Nephron progenitor cell (in vitro differentiated cells): ENCODE data around the gene AP2M1.
A peak's percentile ranks its signal among the peaks of the same experiment; 100 is the strongest.

Source experiments
- DNase-seq: peaks from one replicate; pipeline ENCODE4 v3.0.0; 2021
- H3K27ac Mint-ChIP-seq: 2 replicates; pipeline ENCODE4 v1.8.0; 2021; ENCODE audit warnings: mild to moderate bottlenecking, moderate library complexity, mixed read lengths
- H3K27me3 Mint-ChIP-seq: 2 replicates; pipeline ENCODE4 v1.8.0; 2021; ENCODE audit warnings: mild to moderate bottlenecking, low read depth, mixed read lengths; ENCODE audit not compliant: poor library complexity
- H3K36me3 Mint-ChIP-seq: 2 replicates; pipeline ENCODE4 v1.8.0; 2021; ENCODE audit warnings: low read depth, mixed read lengths
- H3K4me1 Mint-ChIP-seq: 2 replicates; pipeline ENCODE4 v1.8.0; 2021; ENCODE audit warnings: mixed read lengths
- H3K4me3 Mint-ChIP-seq: 2 replicates; pipeline ENCODE4 v1.8.0; 2021; ENCODE audit warnings: mild to moderate bottlenecking, moderate library complexity, mixed read lengths
- H3K9me3 Mint-ChIP-seq: 2 replicates; pipeline ENCODE4 v1.8.0; 2021; ENCODE audit warnings: mild to moderate bottlenecking, moderate library complexity, mixed read lengths
- TF ChIP-seq, protein P1 (sequence below): fragments of 200-600 bp; sonication (generic); IDR thresholded peaks from 2 replicates; pipeline ENCODE4 v1.5.0; 2021; ENCODE audit warnings: antibody characterized with exemption

Gene AP2M1

GRCh38 chr3:184230603-184231528 lies 56.2 kb downstream of the AP2M1 start:
- no peaks in the 10 kb centered on the region for H3K9me3 Mint-ChIP-seq
- H3K27me3 Mint-ChIP-seq = peaks cover 92% of the 10 kb centered on the region
- DNase-seq = peak; percentile 37

DNA sequence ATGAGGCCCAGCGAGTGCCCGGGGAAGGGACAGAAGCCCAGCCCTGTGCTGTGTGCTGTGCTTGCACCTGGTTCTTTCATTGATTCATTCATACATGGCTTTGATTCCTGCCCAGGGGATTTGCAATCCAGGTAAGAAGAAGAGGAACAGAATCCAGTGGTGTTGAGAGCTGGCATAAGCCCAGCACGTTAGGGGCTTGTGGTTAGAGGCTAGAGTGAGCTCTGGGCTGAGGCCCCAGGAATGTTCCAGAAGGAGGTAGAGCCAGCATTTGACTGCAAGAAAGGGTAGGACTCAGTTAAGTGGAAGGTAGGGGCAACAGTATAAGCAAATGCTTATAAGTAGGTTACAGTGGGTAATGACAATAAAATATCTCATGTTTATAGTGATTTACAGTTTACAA lies 57.0 kb downstream of the AP2M1 start:
- no peaks in the 10 kb centered on the region for H3K9me3 Mint-ChIP-seq
- TF ChIP-seq, protein P1, sequence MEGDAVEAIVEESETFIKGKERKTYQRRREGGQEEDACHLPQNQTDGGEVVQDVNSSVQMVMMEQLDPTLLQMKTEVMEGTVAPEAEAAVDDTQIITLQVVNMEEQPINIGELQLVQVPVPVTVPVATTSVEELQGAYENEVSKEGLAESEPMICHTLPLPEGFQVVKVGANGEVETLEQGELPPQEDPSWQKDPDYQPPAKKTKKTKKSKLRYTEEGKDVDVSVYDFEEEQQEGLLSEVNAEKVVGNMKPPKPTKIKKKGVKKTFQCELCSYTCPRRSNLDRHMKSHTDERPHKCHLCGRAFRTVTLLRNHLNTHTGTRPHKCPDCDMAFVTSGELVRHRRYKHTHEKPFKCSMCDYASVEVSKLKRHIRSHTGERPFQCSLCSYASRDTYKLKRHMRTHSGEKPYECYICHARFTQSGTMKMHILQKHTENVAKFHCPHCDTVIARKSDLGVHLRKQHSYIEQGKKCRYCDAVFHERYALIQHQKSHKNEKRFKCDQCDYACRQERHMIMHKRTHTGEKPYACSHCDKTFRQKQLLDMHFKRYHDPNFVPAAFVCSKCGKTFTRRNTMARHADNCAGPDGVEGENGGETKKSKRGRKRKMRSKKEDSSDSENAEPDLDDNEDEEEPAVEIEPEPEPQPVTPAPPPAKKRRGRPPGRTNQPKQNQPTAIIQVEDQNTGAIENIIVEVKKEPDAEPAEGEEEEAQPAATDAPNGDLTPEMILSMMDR = no peak
- peak overlapping the region; percentile 71 for H3K4me3 Mint-ChIP-seq
- H3K27ac Mint-ChIP-seq = no peak overlapping the region
- H3K27me3 Mint-ChIP-seq = peaks cover 89% of the 10 kb centered on the region
- no peak for DNase-seq
- H3K36me3 Mint-ChIP-seq = no peaks in the 10 kb centered on the region
- H3K4me1 Mint-ChIP-seq = peaks cover 8% of the 10 kb centered on the region

More at GRCh38 chr3:184230603-184231528, 56.2 kb downstream of the AP2M1 start:
- Mint-ChIP-seq H3K4me3 (peak overlapping the region; percentile 71), H3K4me1 (peaks cover 8% of the 10 kb centered on the region), H3K36me3 (no peaks in the 10 kb centered on the region), H3K27ac (no peak overlapping the region)
- TF ChIP-seq, protein P1 = no peak

GRCh38 chr3:184233127-184233843 lies 58.6 kb downstream of the AP2M1 start:
- H3K27me3 Mint-ChIP-seq = peaks cover 73% of the 10 kb centered on the region
- TF ChIP-seq, protein P1 = no peak
- no peak overlapping the region for H3K4me3 Mint-ChIP-seq
- no peaks in the 10 kb centered on the region for H3K9me3 Mint-ChIP-seq
- no peak for DNase-seq
- peaks cover 8% of the 10 kb centered on the region for H3K4me1 Mint-ChIP-seq
- H3K27ac Mint-ChIP-seq = no peak overlapping the region
- no peaks in the 10 kb centered on the region for H3K36me3 Mint-ChIP-seq
